Measurements from ENCODE around the gene SIRPB2.

The SIRPB2 gene

DNA sequence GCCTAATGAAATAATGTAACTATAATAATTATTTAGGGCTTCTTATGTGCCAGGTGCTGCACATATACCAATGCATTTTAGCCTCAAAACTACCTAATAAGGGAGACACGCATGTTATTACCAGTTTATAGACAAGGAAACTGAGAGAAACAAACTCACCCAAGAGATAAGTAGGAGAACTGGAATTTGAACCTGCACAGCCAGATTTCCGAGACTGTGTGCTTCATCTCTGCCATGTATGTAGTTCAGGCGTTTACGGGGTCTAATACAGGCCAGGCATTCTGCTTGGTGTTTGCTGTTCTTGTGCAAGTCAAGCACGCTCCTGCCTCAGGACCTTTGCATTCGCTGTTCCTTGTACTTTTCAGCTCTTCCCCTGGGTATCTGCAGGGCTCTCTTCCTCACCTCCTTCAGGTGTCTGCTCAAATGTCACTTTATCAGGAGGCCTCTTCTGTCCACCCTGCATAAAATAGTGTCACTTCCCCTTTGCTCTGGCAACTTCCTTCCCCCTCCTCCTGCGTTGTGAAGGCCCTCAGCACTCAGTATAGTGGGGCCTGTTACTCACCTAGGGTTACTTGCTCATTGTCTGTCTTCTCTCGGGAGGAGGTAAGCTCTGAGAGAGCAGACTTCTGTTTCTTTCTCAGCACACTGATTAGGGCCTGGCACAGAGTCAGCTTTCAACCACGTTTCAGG, 18.5 kb downstream of the SIRPB2 start:
- DNase-seq (ENCODE audit: low read depth in 2 of 3, low spot score in 2 of 3), result no peak

DNA sequence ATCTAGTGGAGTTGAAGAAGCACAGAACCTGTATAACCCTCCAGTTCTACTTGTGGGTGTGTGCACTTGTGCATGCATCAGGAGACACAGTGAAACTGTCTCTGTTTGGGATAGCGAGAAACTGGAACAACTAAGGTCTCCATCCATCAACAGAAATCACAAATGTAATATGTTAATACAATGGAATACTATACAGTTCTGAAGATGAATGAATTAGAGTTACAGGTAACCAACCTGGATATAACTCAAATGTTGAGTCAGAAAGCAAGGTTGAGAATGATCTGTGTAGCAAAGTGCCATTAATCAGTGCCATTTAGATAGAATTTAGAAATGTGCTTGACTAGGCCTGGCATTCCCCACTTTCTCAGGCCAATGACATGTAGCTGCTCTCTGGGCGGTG, 20.0 kb downstream of the SIRPB2 start:
- no peak for DNase-seq (ENCODE audit: low read depth in 2 of 3, low spot score in 2 of 3)

- DNase-seq (ENCODE audit: low read depth in 2 of 3, low spot score in 2 of 3), result no peak
These were observed 21.2 kb downstream of the SIRPB2 start for GRCh38 chr20:1469925-1470571.

DNA sequence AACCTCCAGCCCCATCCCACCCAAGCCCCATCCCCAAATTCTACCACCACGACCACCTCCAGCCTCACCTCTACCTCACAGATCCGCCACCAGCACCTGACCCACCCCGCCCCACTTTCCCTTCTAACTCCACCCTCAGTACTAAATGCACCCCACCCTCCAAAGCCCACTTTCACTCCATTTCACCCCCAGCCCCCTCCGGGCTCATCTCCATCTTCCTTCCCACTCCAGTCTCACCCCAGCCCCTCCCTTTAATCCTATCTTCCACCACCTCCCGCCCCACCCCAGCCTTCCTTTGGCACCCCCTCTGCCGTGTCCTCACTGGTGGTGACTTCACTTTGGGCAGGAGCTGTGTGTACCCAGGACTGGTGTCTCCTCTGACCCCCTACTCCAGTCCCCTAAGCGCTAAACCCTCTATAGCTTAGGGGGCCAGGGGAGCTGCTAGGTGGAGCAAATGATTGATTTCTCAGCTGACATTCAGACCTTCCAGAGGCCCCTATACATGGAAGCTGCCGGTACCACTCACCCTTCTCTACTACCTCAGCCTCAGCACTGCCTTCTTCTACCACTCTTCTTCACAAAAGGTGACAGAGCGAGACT, 21.8 kb downstream of the SIRPB2 start:
- no peak for DNase-seq (ENCODE audit: low read depth in 2 of 3, low spot score in 2 of 3)

DNA sequence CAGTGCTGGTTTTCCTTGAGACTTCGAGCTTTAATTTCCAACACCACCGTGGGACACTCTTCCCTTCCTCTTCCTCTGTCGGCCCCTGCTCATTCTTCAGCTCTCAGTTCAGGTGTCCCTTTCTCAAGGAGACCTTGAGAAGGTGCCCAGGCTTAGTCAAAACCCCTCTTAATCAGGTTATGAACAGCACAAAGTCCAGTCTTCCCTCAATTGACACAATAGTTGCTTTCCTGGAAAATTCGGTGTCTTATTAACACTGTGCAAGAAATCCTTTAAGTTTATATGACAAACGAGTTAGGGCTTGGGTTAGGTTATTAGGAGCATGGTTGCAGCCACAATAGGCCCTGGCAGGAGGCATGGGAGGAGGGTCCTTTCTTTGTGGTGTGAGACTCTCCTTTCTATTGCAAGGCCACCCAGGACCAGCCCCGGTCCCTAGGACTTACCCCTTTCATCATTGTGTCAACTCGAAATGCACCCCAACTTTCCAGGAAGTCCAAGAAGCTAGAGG, 23.0 kb downstream of the SIRPB2 start:
- DNase-seq (ENCODE audit: low read depth in 2 of 3, low spot score in 2 of 3), result no peak

GRCh38 chr20:1467355-1468116, 23.7 kb downstream of the SIRPB2 start:
- no peak for DNase-seq (ENCODE audit: low read depth in 2 of 3, low spot score in 2 of 3)

DNA sequence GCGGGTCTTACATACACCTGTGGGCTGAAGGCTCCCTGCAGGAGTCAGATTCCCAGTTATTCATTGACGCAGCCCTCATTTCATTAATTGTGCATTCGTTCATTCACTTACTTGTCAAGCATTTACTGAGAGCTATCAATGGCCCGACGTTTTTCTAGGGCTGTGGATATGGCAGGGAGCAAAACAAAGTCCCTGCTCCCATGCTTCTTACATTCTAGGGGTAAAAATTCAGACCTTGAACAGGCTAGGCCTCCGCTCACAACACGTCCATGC, 24.2 kb downstream of the SIRPB2 start:
- no peak for DNase-seq (ENCODE audit: low read depth in 2 of 3, low spot score in 2 of 3)

GRCh38 chr20:1466211-1467081, 24.8 kb downstream of the SIRPB2 start, which contains the start of gene NSFL1C:
TSS of gene NSFL1C (minus strand) at chr20:1466849. CDS start at chr20:1466824, 25 bp downstream.
- peak; percentile 93 to 98 (median 96) for DNase-seq (ENCODE audit: low read depth in 2 of 3, low spot score in 2 of 3)

- no peak for DNase-seq (ENCODE audit: low read depth in 2 of 3, low spot score in 2 of 3)
These were observed 25.6 kb downstream of the SIRPB2 start for GRCh38 chr20:1465470-1466210.

GRCh38 chr20:1463971-1464570, 27.1 kb downstream of the SIRPB2 start:
- DNase-seq (ENCODE audit: low read depth in 2 of 3, low spot score in 2 of 3), result no peak

- DNase-seq (ENCODE audit: low read depth in 2 of 3, low spot score in 2 of 3), result no peak
These were observed 28.4 kb downstream of the SIRPB2 start for GRCh38 chr20:1462834-1463233.

DNA sequence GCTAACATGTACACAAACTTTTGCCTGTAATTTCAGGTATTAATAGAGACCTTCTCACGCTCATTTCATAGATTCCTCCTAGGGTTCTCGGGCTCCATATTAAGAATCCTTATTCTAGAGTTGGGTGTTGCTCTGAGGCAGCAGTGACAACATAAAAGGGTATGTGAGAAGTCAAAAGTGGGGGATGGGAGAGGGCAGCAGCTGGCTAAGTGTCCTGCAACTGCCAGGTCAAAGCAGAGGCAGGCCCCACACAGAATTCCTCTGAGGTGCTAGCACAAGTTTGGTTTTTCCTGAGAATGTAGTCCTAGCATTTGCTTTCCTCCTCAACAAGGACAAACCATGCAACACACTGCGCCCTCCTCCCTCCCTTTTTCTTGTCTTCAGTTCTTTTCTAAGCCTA, 29.2 kb downstream of the SIRPB2 start:
- no peak for DNase-seq (ENCODE audit: low read depth in 2 of 3, low spot score in 2 of 3)

DNA sequence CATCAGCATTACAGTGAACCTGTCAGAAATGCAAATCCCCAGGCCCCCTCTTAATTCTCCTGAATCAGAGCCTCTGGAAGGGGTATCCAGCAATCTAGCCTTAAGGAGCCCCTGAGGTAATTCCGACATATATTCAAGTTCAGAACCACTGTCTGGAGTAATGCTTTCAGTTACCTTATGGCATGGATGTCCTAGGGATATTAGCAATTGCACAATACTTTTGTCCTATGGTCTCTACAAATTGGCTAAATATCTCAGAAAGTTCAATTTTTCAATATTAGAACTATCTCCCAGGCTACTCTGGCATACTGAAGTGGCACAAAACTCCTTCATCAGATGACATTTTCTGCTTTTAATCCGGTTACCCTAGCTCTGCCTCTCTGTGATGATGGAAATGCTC, 30.9 kb downstream of the SIRPB2 start:
- DNase-seq (ENCODE audit: low read depth in 2 of 3, low spot score in 2 of 3), result no peak

DNA sequence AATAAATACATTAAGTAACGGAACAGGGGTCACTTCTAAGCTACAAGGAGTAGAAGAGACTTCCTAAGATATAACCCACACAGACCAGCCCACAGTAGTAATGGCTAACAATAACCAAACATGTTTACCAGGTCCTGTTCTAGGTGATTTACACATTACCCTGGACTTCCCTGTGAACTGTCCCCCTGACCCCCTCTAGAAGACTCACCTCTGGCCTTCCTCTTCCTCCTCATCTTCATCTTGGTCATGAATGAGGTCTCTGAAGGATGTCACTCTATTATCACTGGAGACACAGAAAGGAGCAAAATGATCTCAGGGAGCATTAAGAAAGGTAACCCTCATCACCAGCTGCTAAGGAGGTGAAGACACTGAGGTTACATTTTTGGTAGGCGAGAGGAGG, 33.2 kb downstream of the SIRPB2 start:
- DNase-seq (ENCODE audit: low read depth in 2 of 3, low spot score in 2 of 3), result no peak

GRCh38 chr20:1456300-1456699, 34.9 kb downstream of the SIRPB2 start:
- DNase-seq (ENCODE audit: low read depth in 2 of 3, low spot score in 2 of 3), result no peak

DNA sequence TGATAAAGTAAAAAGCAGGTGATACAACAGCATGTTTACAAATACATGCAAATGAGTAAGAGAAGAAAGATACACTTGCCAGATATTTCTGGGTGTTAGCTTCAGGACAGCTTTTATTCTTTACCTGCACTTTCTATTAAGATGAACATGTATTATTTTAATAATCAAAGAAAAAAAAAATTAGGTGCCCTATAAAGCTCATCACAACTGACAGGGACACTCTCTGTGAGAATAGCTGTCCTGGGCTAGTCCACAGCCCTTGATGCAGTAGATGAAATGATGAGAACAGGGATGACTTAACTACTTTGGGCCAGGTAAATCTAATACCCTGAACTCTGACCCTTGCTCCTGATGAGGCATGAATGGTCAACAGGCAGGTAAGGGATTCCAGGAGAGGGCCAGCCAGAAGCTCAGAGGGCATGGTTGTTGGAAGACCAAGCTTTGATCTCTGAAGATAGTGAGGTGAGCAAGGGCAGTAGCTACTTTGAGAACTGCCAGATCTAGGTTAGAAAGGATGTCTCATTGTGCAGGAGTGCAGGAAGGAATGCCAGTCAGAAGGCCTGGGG, 40.2 kb downstream of the SIRPB2 start:
- no peak for DNase-seq (ENCODE audit: low read depth in 2 of 3, low spot score in 2 of 3)

GRCh38 chr20:1449370-1449769, 41.9 kb downstream of the SIRPB2 start:
- no peak for DNase-seq (ENCODE audit: low read depth in 2 of 3, low spot score in 2 of 3)

GRCh38 chr20:1448081-1448620, 43.1 kb downstream of the SIRPB2 start:
- no peak for DNase-seq (ENCODE audit: low read depth in 2 of 3, low spot score in 2 of 3)

- DNase-seq (ENCODE audit: low read depth in 2 of 3, low spot score in 2 of 3), result no peak
These were observed 44.7 kb downstream of the SIRPB2 start for GRCh38 chr20:1446536-1446935.

Data from activated CD8-positive, alpha-beta memory T cell treated with anti-CD3 and anti-CD28 coated beads for 48 hours (primary cell).